Thoracic aorta (tissue), 2 donors: ENCODE data around the gene GFRA1. TPM values are rescaled to one million over a fixed set of nuclear protein-coding genes. Genes with fewer than 3 reads are reported as not detected.

ENCODE experiments used
- ATAC-seq: fragments of 150-250 bp; one replicate; pipeline ENCODE4 v1.8.0; 2017; ENCODE audit warnings: low read depth; ENCODE audit not compliant: insufficient number of reproducible peaks, low FRiP score
- DNase-seq: peaks from one replicate; pipeline ENCODE4 v3.0.0-alpha.2; 2020; ENCODE audit warnings: low spot score
- H3K27ac ChIP-seq, 2 donors: fragments of 200-600 bp; sonication (generic); 1 replicate in 1 of 2; 2 replicates in 1 of 2; pipeline ENCODE4 v1.5.1; 2016; ENCODE audit warnings: mild to moderate bottlenecking in 2 of 2, moderate library complexity in 2 of 2
- H3K27me3 ChIP-seq: fragments of 200-600 bp; sonication (generic); replicated peaks from 2 replicates; pipeline ENCODE4 v1.6.0; 2016; ENCODE audit warnings: mild to moderate bottlenecking; ENCODE audit not compliant: insufficient read depth
- H3K36me3 ChIP-seq: fragments of 200-600 bp; sonication (generic); one replicate; pipeline ENCODE4 v1.5.1; 2016
- H3K4me1 ChIP-seq, 2 donors: fragments of 200-600 bp; sonication (generic); 1 replicate in 1 of 2; 2 replicates in 1 of 2; pipeline versions ENCODE4 v1.5.1 to v1.6.0; 2016; ENCODE audit warnings: low read depth in 2 of 2, mild to moderate bottlenecking in 1 of 2; ENCODE audit not compliant: control insufficient read depth in 1 of 2
- H3K4me3 ChIP-seq: fragments of 200-600 bp; sonication (generic); 2 replicates; pipeline ENCODE4 v1.5.1; 2016; ENCODE audit warnings: mild to moderate bottlenecking
- H3K9me3 ChIP-seq: fragments of 200-600 bp; sonication (generic); 2 replicates; pipeline ENCODE4 v1.5.1; 2016
- CTCF ChIP-seq: fragments of 200-600 bp; sonication (generic); IDR thresholded peaks from one replicate; pipeline ENCODE4 v1.5.1; 2019; ENCODE audit warnings: antibody characterized with exemption
- total RNA-seq, 2 donors: library from RNA; depleted of rRNA; stranded (reverse); fragments of >200 nt; gene quantifications; one replicate each; pipeline versions ENCODE4 v1.1.0 to v1.2.3, GENCODE V29; 2016

GFRA1 gene
- total RNA-seq, 2 donors from 2014 or later, result 5.8 to 9.3 TPM

- H3K4me1 ChIP-seq, result no peaks in the 10 kb centered on the region
- no peak overlapping the region for H3K4me3 ChIP-seq
- no peak for ATAC-seq
- H3K27ac ChIP-seq, result no peak overlapping the region
- TF ChIP-seq CTCF, result no peak
- H3K36me3 ChIP-seq, result no peaks in the 10 kb centered on the region
- no peak for DNase-seq
- no peaks in the 10 kb centered on the region for H3K9me3 ChIP-seq
- H3K27me3 ChIP-seq, result no peaks in the 10 kb centered on the region
Observed at GRCh38 chr10:116111483-116112095, 161.4 kb downstream of the GFRA1 start.

DNA sequence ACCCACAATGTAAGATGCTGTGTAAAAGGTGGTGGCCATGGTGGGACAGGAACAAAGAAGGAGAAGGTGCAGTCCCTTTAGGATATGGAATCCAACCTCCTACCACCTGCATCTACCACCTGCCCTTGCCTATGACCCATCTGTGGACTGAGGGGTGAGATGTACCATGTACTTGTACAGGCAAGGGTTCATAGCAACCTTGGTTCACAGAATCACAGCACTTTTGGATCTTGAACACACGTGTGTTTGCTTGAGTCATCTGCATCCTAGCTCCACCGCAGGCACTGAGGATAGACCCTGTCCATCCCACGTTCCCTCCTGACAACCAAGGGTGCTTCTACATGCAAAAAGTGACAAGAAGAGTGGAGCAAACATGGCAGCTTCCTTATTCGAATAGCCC is 162.3 kb downstream of the GFRA1 start:
- no peaks in the 10 kb centered on the region for H3K4me1 ChIP-seq
- no peaks in the 10 kb centered on the region for H3K27me3 ChIP-seq
- no peak overlapping the region for H3K27ac ChIP-seq
- ATAC-seq (no peak), DNase-seq (no peak)
- no peaks in the 10 kb centered on the region for H3K9me3 ChIP-seq
- H3K4me3 ChIP-seq, result no peak overlapping the region
- TF ChIP-seq CTCF, result no peak
- H3K36me3 ChIP-seq, result no peaks in the 10 kb centered on the region

GRCh38 chr10:116109881-116110280 is 163.1 kb downstream of the GFRA1 start:
- H3K36me3 ChIP-seq, result no peaks in the 10 kb centered on the region
- DNase-seq (no peak), ATAC-seq (no peak)
- H3K4me3 ChIP-seq, result no peak overlapping the region
- no peak overlapping the region for H3K27ac ChIP-seq
- H3K27me3 ChIP-seq, result no peaks in the 10 kb centered on the region
- H3K9me3 ChIP-seq, result no peaks in the 10 kb centered on the region
- no peak for TF ChIP-seq CTCF
- H3K4me1 ChIP-seq, result no peaks in the 10 kb centered on the region

DNA sequence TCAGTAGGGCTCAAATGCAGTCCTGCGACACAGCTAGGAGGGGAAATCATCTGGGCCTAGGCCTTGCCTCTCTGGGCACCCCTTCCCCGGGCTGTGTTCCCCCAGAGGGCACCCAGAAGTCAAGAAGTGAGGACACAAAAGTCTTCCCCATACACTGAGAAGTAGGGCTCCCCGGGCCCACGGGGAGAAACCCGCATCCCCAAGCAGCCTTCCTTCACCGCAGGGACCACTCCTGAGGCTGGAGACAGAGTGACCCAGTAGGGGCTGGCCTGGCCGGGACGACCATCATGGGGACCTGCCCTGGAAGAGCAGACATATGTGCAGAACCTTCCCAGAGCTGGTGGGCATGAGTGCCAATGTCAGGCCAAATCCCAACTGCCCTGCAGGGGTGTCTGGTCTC is 163.5 kb downstream of the GFRA1 start:
- H3K36me3 ChIP-seq, result no peaks in the 10 kb centered on the region
- ATAC-seq (no peak), DNase-seq (no peak)
- no peak overlapping the region for H3K4me3 ChIP-seq
- no peaks in the 10 kb centered on the region for H3K27me3 ChIP-seq
- TF ChIP-seq CTCF, result no peak
- H3K27ac ChIP-seq, result no peak overlapping the region
- no peaks in the 10 kb centered on the region for H3K9me3 ChIP-seq
- no peaks in the 10 kb centered on the region for H3K4me1 ChIP-seq

DNA sequence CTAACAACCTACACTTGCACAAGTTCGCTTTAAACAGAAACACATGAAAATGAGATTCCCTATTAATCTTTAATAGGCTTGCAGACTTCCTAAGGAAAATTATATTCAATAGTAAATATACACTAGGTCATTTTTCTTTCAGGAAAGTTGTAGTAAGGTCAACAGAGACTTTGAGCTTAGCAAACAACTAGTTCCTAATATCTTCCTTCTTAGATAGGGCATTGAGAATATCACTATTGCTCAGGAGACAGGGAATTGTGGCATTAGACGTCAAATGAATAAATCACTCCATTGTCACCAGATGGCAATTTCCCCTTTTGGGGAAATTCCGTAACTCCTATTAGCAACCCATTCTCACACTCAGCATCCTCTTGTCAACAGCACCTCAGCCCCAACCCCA is 164.9 kb downstream of the GFRA1 start:
- TF ChIP-seq CTCF, result no peak
- ATAC-seq (no peak), DNase-seq (no peak)
- Histone ChIP-seq H3K36me3 (no peaks in the 10 kb centered on the region), H3K4me3 (no peak overlapping the region), H3K27me3 (no peaks in the 10 kb centered on the region), H3K4me1 (no peaks in the 10 kb centered on the region), H3K27ac (no peak overlapping the region), H3K9me3 (no peaks in the 10 kb centered on the region)
